ENCODE data around the gene CHCHD6. TPM values are rescaled to one million over a fixed set of nuclear protein-coding genes. Genes with fewer than 3 reads are reported as not detected.
A peak's percentile ranks its signal among the peaks of the same experiment; 100 is the strongest.

CHCHD6 gene
- total RNA-seq, 1 donor from 2014 or later, result 31.0 TPM

GRCh38 chr3:126982471-126983175 lies 278.6 kb downstream of the CHCHD6 start, which contains the start of gene PLXNA1:
TSS of gene PLXNA1 (plus strand) at chr3:126983115. CDS start at chr3:126988594, 5,479 bp downstream.
- Mint-ChIP-seq H3K4me3 (peak within 1 kb of the TSS; percentile 63), H3K4me1 (peaks cover 22% of the 10 kb centered on the region), H3K27ac (no peak within 1 kb of the TSS), H3K36me3 (no peaks in the 10 kb centered on the region), H3K27me3 (ENCODE audit: low read depth) (peaks cover 46% of the 10 kb centered on the region), H3K9me3 (no peaks in the 10 kb centered on the region)
- peak; percentile 61 to 76 for DNase-seq (ENCODE audit: low spot score in 2 of 2, unreplicated experiment in 2 of 2)
- peak; percentile 88 for TF ChIP-seq CTCF (IDR thresholded peaks at IDR 0.05; ENCODE audit: unreplicated experiment)

- no peak for TF ChIP-seq CTCF (IDR thresholded peaks at IDR 0.05; ENCODE audit: unreplicated experiment)
- Mint-ChIP-seq H3K27me3 (ENCODE audit: low read depth) (peaks cover 40% of the 10 kb centered on the region), H3K9me3 (no peaks in the 10 kb centered on the region), H3K27ac (no peak overlapping the region), H3K4me3 (no peak overlapping the region), H3K36me3 (no peaks in the 10 kb centered on the region), H3K4me1 (peaks cover 22% of the 10 kb centered on the region)
- no peak for DNase-seq (ENCODE audit: low spot score in 2 of 2, unreplicated experiment in 2 of 2)
Observed at GRCh38 chr3:126983276-126983652, 279.2 kb downstream of the CHCHD6 start.

GRCh38 chr3:126983653-126984390 lies 279.8 kb downstream of the CHCHD6 start:
- Mint-ChIP-seq H3K4me3 (peak overlapping the region; percentile 63), H3K36me3 (no peaks in the 10 kb centered on the region), H3K9me3 (no peaks in the 10 kb centered on the region), H3K4me1 (peaks cover 22% of the 10 kb centered on the region), H3K27me3 (ENCODE audit: low read depth) (peaks cover 36% of the 10 kb centered on the region), H3K27ac (no peak overlapping the region)
- no peak for TF ChIP-seq CTCF (IDR thresholded peaks at IDR 0.05; ENCODE audit: unreplicated experiment)
- DNase-seq (ENCODE audit: low spot score in 2 of 2, unreplicated experiment in 2 of 2), result peak in 1 of 2 experiments; percentile 66

- no peak for TF ChIP-seq CTCF (IDR thresholded peaks at IDR 0.05; ENCODE audit: unreplicated experiment)
- Mint-ChIP-seq H3K27me3 (ENCODE audit: low read depth) (peaks cover 29% of the 10 kb centered on the region), H3K36me3 (no peaks in the 10 kb centered on the region), H3K9me3 (no peaks in the 10 kb centered on the region), H3K4me3 (peak overlapping the region; percentile 63), H3K27ac (no peak overlapping the region), H3K4me1 (peaks cover 22% of the 10 kb centered on the region)
- no peak for DNase-seq (ENCODE audit: low spot score in 2 of 2, unreplicated experiment in 2 of 2)
Observed at GRCh38 chr3:126984391-126985131, 280.5 kb downstream of the CHCHD6 start.

GRCh38 chr3:126985132-126985985 lies 281.3 kb downstream of the CHCHD6 start:
- Mint-ChIP-seq H3K4me3 (peak overlapping the region; percentile 63), H3K36me3 (no peaks in the 10 kb centered on the region), H3K4me1 (peaks cover 22% of the 10 kb centered on the region), H3K9me3 (no peaks in the 10 kb centered on the region), H3K27ac (no peak overlapping the region), H3K27me3 (ENCODE audit: low read depth) (peaks cover 21% of the 10 kb centered on the region)
- DNase-seq (ENCODE audit: low spot score in 2 of 2, unreplicated experiment in 2 of 2), result no peak
- TF ChIP-seq CTCF (IDR thresholded peaks at IDR 0.05; ENCODE audit: unreplicated experiment), result no peak
